GM12872 (cell line): ENCODE results near the gene CHAD.

Experiments used
- TF ChIP-seq, protein P1 (sequence below): IDR thresholded peaks from 3 replicates; pipeline ENCODE4 v1.5.1; 2011; ENCODE audit warnings: low read depth, mild to moderate bottlenecking, low read length, moderate library complexity; ENCODE audit not compliant: insufficient read depth

Gene CHAD

GRCh38 chr17:50499721-50500120 is 31.0 kb upstream of the CHAD start:
- TF ChIP-seq, protein P1, sequence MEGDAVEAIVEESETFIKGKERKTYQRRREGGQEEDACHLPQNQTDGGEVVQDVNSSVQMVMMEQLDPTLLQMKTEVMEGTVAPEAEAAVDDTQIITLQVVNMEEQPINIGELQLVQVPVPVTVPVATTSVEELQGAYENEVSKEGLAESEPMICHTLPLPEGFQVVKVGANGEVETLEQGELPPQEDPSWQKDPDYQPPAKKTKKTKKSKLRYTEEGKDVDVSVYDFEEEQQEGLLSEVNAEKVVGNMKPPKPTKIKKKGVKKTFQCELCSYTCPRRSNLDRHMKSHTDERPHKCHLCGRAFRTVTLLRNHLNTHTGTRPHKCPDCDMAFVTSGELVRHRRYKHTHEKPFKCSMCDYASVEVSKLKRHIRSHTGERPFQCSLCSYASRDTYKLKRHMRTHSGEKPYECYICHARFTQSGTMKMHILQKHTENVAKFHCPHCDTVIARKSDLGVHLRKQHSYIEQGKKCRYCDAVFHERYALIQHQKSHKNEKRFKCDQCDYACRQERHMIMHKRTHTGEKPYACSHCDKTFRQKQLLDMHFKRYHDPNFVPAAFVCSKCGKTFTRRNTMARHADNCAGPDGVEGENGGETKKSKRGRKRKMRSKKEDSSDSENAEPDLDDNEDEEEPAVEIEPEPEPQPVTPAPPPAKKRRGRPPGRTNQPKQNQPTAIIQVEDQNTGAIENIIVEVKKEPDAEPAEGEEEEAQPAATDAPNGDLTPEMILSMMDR = no peak

DNA sequence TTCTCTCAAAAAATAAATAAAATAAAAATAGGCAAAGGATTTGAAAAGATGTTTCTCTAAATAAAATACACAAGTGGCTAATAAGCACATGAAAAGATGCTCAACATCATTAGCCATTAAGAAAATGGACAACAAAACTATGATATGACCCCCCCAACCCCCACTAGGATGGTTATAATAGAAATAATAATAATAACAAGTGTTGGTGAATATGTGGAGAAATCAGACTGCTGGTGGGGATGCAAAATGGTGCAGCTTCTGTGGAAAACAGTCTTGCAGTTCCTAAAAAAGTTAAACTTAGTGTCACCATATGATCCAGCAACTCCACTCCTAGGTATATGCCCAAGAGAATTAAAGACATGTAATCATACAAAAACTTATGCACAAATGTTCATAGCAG is 30.6 kb upstream of the CHAD start:
- TF ChIP-seq, protein P1 = no peak

DNA sequence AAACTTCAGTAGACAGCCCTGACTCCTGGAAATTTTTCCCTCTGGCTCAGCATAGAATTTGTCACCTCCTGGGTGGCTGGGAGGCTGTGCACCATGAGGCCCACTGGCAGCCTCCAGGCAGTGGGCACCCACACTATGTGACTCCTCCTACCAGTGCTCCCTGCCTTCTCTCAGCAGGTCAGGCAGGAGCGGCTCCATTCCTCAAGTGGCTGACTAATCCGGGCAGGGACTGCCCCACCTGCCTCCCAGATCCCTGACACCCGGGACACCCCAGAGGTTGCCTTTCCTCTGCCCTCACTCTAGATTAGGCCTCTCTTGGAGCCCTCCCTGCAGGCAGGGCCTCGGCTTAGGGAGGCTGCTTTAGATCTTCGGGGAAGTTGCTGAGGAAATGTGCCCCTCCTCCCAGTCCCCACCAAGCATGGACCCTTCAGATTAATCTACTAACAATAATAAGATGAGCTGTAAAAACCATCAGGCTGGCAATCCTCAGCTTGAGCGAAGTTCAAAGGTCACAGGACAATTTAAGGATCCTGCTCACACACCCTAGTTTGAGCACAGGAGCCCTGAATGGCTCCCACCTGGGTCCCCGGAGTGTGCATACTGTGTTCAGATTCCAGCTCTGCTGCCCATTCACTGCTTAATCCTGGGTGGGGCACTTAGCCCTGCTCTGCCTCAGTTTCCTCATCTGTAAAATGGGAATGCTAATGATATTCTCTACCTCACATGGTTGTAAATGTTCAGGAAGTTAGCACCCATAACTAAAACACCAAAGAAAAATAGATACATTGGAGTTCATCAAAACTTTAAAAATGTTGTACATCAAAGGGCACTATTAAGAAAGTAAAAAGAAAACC is 29.6 kb upstream of the CHAD start:
- TF ChIP-seq, protein P1 = no peak

DNA sequence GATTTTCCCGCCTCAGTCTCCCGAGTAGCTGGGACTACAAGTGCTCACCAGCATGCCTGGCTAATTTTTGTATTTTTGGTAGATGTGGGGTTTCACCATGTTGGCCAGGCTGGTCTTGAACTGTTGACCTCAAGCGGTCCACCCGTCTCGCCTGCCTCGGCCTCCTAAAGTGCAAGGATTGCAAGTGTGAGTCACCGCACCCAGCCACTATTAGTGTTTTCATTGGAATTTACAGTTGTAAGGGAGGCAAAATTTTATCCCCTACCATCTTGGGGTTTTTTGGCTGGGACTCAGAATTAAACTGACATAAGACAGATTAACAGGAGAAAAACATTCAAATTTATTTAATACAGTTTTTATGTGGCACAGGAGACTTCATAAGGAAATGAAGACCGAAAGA is 27.2 kb upstream of the CHAD start:
- TF ChIP-seq, protein P1 = no peak

DNA sequence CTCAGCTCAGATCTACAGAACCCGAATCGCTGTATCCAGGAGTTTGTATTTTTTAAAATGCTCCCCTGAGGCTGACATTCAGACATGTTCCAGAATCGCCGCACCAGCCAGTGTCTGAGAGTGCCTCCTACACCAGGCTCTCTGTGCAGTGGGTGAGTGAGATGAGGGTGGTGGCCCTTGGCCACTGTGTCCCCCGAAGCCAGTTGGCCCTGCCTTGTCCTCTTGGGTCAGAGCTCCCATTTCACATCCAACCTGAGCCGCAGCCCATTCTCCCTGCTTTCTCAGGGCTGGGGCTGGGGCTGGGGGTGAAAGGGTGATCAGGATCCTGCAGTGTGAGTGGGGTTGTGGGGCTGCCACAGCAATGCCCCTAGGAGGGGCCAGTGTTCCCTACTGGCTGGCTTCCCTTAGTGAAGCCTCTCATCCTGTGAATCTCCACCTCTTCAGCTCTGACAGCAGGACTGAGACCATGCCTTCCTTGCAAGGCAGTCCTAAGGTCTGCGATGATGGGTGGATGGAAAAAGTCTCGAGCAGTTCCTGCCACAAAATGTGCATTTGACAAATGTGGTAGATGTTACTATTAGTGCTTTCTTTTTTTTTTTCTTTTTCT is 26.6 kb upstream of the CHAD start:
- TF ChIP-seq, protein P1 = no peak

DNA sequence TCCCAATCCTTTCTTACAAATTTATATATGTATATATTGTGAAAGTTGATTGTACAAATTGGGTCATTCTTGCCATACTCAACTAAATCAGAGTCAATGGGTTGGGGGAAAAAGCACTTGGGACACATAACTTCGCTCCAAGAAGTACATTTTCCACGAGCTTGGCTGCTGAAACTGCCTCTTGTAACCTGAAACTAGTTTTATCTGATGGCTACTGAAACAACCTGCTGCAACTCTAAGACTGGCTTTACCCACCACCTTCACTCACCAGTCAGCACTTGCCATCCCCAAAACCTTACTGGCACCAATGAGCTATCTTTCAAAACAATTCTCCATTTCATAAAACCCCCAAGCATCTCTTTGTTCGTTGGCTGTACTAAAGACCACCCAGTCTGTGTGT is 25.1 kb upstream of the CHAD start:
- TF ChIP-seq, protein P1 = no peak

- TF ChIP-seq, protein P1 = no peak
Measured at GRCh38 chr17:50492214-50492613, 23.5 kb upstream of the CHAD start.
